Small intestine (tissue), 4 donors: ENCODE results near the gene TOM1L2. TPM values are rescaled to one million over a fixed set of nuclear protein-coding genes. Genes with fewer than 3 reads are reported as not detected.

Source experiments
- polyA plus RNA-seq, 4 donors: library from polyadenylated mRNA; stranded (reverse) in 3 of 4; unstranded in 1 of 4; fragments of 200-250 nt in 3 of 4; fragments of 120-200 nt in 1 of 4; gene quantifications; one replicate each; pipeline versions ENCODE4 v1.2.1 to v1.2.3, GENCODE V29; 2013
- donor health status: healthy with polysubstance abuse.
- donor health status: Bipolar disorder and iron deficiency.
- donor health status: healthy.

Gene TOM1L2
- polyA plus RNA-seq, 4 donors = 14.3 to 26.6 (median 24.7) TPM

Other genes with a start within 250 kb of the TOM1L2 start
- gene SREBF1, start 135.4 kb downstream of the TOM1L2 start, polyA plus RNA-seq = 100 to 1,000 TPM in 2 of 4 donors, 10 to 100 TPM in 2; 71.6 to 155 (median 105) TPM
- gene DRC3, start 462 bp upstream of the TOM1L2 start, polyA plus RNA-seq = 1 to 10 TPM in 1 of 4 donors, under 1 TPM in 2, not detected in 1; 0.54 to 4.1 (median 0.85) TPM
- gene ATPAF2, start 66.8 kb upstream of the TOM1L2 start, polyA plus RNA-seq = 10 to 100 TPM; 20.5 to 26.4 (median 22.0) TPM
- 1 to 10 TPM; 2.5 to 9.7 (median 4.1) TPM for gene GID4, start 67.0 kb upstream of the TOM1L2 start, polyA plus RNA-seq
- gene DRG2, start 115.5 kb upstream of the TOM1L2 start, polyA plus RNA-seq = 10 to 100 TPM; 34.8 to 48.6 (median 41.3) TPM
- gene MYO15A, start 136.4 kb upstream of the TOM1L2 start, polyA plus RNA-seq = 1 to 10 TPM in 2 of 4 donors, under 1 TPM in 2; 0.22 to 2.7 (median 1.6) TPM
- 10 to 100 TPM; 36.2 to 60.1 (median 40.6) TPM for gene ALKBH5, start 211.4 kb upstream of the TOM1L2 start, polyA plus RNA-seq